ENCODE results near the gene SLAMF1.

Gene SLAMF1

GRCh38 chr1:160608057-160608456 lies 38.8 kb downstream of the SLAMF1 start:
- no peak for TF ChIP-seq CTCF (IDR thresholded peaks at IDR 0.05; ENCODE audit: low read depth, low read length)
- no peaks in the 10 kb centered on the region for H3K9me3 ChIP-seq
- H3K36me3 ChIP-seq, result no peaks in the 10 kb centered on the region
- no peaks in the 10 kb centered on the region for H3K4me1 ChIP-seq
- H3K27me3 ChIP-seq, result no peaks in the 10 kb centered on the region; the same call in 1 of the 2 replicates
- DNase-seq, result no peak
- no peak overlapping the region for H3K4me3 ChIP-seq (ENCODE audit: low read depth, low read length)

- Histone ChIP-seq H3K36me3 (no peaks in the 10 kb centered on the region), H3K4me3 (ENCODE audit: low read depth, low read length) (no peak overlapping the region), H3K27me3 (no peaks in the 10 kb centered on the region; the same call in 1 of the 2 replicates), H3K4me1 (no peaks in the 10 kb centered on the region), H3K9me3 (no peaks in the 10 kb centered on the region)
- no peak for TF ChIP-seq CTCF (IDR thresholded peaks at IDR 0.05; ENCODE audit: low read depth, low read length)
- DNase-seq, result no peak
These were observed 39.2 kb downstream of the SLAMF1 start for GRCh38 chr1:160607672-160608032.

GRCh38 chr1:160607011-160607671 lies 39.7 kb downstream of the SLAMF1 start:
- DNase-seq, result peak; percentile 41
- peak; percentile 83 for TF ChIP-seq CTCF (IDR thresholded peaks at IDR 0.05; ENCODE audit: low read depth, low read length)
- H3K27me3 ChIP-seq, result no peaks in the 10 kb centered on the region
- no peaks in the 10 kb centered on the region for H3K36me3 ChIP-seq
- no peak overlapping the region for H3K4me3 ChIP-seq (ENCODE audit: low read depth, low read length)
- no peaks in the 10 kb centered on the region for H3K9me3 ChIP-seq
- H3K4me1 ChIP-seq, result no peaks in the 10 kb centered on the region

GRCh38 chr1:160606611-160607010 lies 40.2 kb downstream of the SLAMF1 start:
- no peaks in the 10 kb centered on the region for H3K4me1 ChIP-seq
- no peak overlapping the region for H3K4me3 ChIP-seq (ENCODE audit: low read depth, low read length)
- no peaks in the 10 kb centered on the region for H3K9me3 ChIP-seq
- DNase-seq, result no peak
- no peaks in the 10 kb centered on the region for H3K36me3 ChIP-seq
- TF ChIP-seq CTCF (IDR thresholded peaks at IDR 0.05; ENCODE audit: low read depth, low read length), result no peak
- no peaks in the 10 kb centered on the region for H3K27me3 ChIP-seq

GRCh38 chr1:160605792-160606479 lies 40.9 kb downstream of the SLAMF1 start:
- no peaks in the 10 kb centered on the region for H3K27me3 ChIP-seq
- H3K4me1 ChIP-seq, result no peaks in the 10 kb centered on the region
- TF ChIP-seq CTCF (IDR thresholded peaks at IDR 0.05; ENCODE audit: low read depth, low read length), result no peak
- no peak overlapping the region for H3K4me3 ChIP-seq (ENCODE audit: low read depth, low read length)
- DNase-seq, result no peak
- H3K9me3 ChIP-seq, result no peaks in the 10 kb centered on the region
- no peaks in the 10 kb centered on the region for H3K36me3 ChIP-seq

GRCh38 chr1:160605205-160605604 lies 41.6 kb downstream of the SLAMF1 start:
- H3K4me3 ChIP-seq (ENCODE audit: low read depth, low read length), result no peak overlapping the region
- no peaks in the 10 kb centered on the region for H3K27me3 ChIP-seq
- H3K36me3 ChIP-seq, result no peaks in the 10 kb centered on the region
- no peak for DNase-seq
- H3K4me1 ChIP-seq, result no peaks in the 10 kb centered on the region
- TF ChIP-seq CTCF (IDR thresholded peaks at IDR 0.05; ENCODE audit: low read depth, low read length), result no peak
- H3K9me3 ChIP-seq, result no peaks in the 10 kb centered on the region
